Measurements from ENCODE around the gene RCAN1.

DNA sequence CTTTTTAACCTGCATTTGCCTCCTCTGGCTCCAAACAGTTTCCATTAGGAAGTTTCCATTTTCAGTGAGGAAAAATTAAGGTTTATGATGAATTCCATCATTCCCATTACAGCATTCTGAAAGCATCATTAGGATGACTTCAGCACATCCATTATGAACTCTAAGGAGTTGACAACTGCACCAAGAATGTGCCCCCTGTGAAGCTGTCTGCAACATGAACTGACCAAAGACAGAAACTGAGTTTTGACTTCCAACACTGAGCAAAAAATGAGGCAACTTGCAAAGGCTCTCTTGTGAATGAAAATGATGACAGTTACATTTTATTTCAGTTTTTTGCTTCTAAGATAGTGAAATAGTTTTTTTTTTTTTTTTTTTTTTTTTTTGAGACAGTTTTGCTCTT is 84.7 kb downstream of the RCAN1 start:
- TF ChIP-seq, protein P1, sequence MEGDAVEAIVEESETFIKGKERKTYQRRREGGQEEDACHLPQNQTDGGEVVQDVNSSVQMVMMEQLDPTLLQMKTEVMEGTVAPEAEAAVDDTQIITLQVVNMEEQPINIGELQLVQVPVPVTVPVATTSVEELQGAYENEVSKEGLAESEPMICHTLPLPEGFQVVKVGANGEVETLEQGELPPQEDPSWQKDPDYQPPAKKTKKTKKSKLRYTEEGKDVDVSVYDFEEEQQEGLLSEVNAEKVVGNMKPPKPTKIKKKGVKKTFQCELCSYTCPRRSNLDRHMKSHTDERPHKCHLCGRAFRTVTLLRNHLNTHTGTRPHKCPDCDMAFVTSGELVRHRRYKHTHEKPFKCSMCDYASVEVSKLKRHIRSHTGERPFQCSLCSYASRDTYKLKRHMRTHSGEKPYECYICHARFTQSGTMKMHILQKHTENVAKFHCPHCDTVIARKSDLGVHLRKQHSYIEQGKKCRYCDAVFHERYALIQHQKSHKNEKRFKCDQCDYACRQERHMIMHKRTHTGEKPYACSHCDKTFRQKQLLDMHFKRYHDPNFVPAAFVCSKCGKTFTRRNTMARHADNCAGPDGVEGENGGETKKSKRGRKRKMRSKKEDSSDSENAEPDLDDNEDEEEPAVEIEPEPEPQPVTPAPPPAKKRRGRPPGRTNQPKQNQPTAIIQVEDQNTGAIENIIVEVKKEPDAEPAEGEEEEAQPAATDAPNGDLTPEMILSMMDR (IDR thresholded peaks at IDR 0.05; ENCODE audit: low read depth, low read length), result no peak
- TF ChIP-seq POLR2A (IDR thresholded peaks at IDR 0.05; ENCODE audit: extremely low read depth, insufficient read length) (no peak), MYC (IDR thresholded peaks at IDR 0.05; ENCODE audit: low read depth, low read length) (no peak)

All from NB4 (cell line).